GM23338 (cell line): ENCODE data around the gene SVIL. TPM values are rescaled to one million over a fixed set of nuclear protein-coding genes. Genes with fewer than 3 reads are reported as not detected.

ENCODE experiments used
- ATAC-seq: fragments of 200-7000 bp; cut with Tn5 transposase; 3 replicates; pipeline ENCODE4 v1.9.1; 2020
- DNase-seq: peaks from one replicate; pipeline ENCODE4 v3.0.0-alpha.2; 2015; ENCODE audit warnings: low spot score
- H2AFZ ChIP-seq: fragments of 200-600 bp; sonication (generic); 2 replicates; pipeline ENCODE4 v1.8.0; 2016; ENCODE audit warnings: antibody characterized with exemption, mild to moderate bottlenecking, moderate library complexity
- H3F3A ChIP-seq: fragments of 200-600 bp; sonication (generic); replicated peaks from 2 replicates; pipeline ENCODE4 v1.8.0; 2017; ENCODE audit warnings: antibody characterized with exemption, mixed run types, low read depth
- H3K27ac ChIP-seq: fragments of 200-600 bp; sonication (generic); 2 replicates; pipeline ENCODE4 v1.6.1; 2016; ENCODE audit warnings: low read depth
- H3K27me3 ChIP-seq: fragments of 200-600 bp; sonication (generic); 2 replicates; pipeline ENCODE4 v1.8.0; 2016; ENCODE audit warnings: mild to moderate bottlenecking, mixed run types, moderate library complexity; ENCODE audit not compliant: insufficient read depth
- H3K36me3 ChIP-seq: fragments of 200-600 bp; sonication (generic); 2 replicates; pipeline ENCODE4 v1.8.0; 2016; ENCODE audit warnings: mild to moderate bottlenecking; ENCODE audit not compliant: insufficient read depth
- H3K4me1 ChIP-seq: fragments of 200-600 bp; sonication (generic); 2 replicates; pipeline ENCODE4 v1.8.0; 2016; ENCODE audit warnings: mild to moderate bottlenecking, moderate library complexity; ENCODE audit not compliant: insufficient read depth
- H3K4me2 ChIP-seq: fragments of 200-600 bp; sonication (generic); 2 replicates; pipeline ENCODE4 v1.7.1; 2017; ENCODE audit warnings: mixed run types
- H3K4me3 ChIP-seq: fragments of 200-600 bp; sonication (generic); 2 replicates; pipeline ENCODE4 v1.6.1; 2016; ENCODE audit warnings: mixed run types
- H3K79me2 ChIP-seq: fragments of 200-600 bp; sonication (generic); replicated peaks from 2 replicates; pipeline ENCODE4 v1.8.0; 2017; ENCODE audit warnings: mild to moderate bottlenecking; ENCODE audit not compliant: insufficient read depth
- H3K9me2 ChIP-seq: fragments of 200-600 bp; sonication (generic); 2 replicates; pipeline ENCODE4 v1.8.0; 2017; ENCODE audit not compliant: insufficient read depth
- H4K20me1 ChIP-seq: fragments of 200-600 bp; sonication (generic); replicated peaks from 2 replicates; pipeline ENCODE4 v1.8.0; 2017; ENCODE audit warnings: mild to moderate bottlenecking; ENCODE audit not compliant: insufficient read depth
- H3K27ac Mint-ChIP-seq: 2 replicates; pipeline ENCODE4 v1.8.0; 2020; ENCODE audit warnings: inconsistent platforms, mild to moderate bottlenecking, moderate library complexity, mixed read lengths
- H3K27me3 Mint-ChIP-seq: 3 replicates; pipeline ENCODE4 v1.8.0; 2022; ENCODE audit warnings: low read depth, mild to moderate bottlenecking, moderate library complexity, mixed read lengths, inconsistent platforms; ENCODE audit not compliant: insufficient read depth, poor library complexity
- H3K36me3 Mint-ChIP-seq: 3 replicates; pipeline ENCODE4 v1.8.0; 2021; ENCODE audit warnings: low read depth, mild to moderate bottlenecking, inconsistent platforms, moderate library complexity, mixed read lengths
- H3K4me1 Mint-ChIP-seq: 3 replicates; pipeline ENCODE4 v1.8.0; 2020; ENCODE audit warnings: mild to moderate bottlenecking, inconsistent platforms, mixed read lengths
- H3K4me3 Mint-ChIP-seq: 3 replicates; pipeline ENCODE4 v1.8.0; 2021; ENCODE audit warnings: moderate library complexity, mild to moderate bottlenecking, inconsistent platforms, mixed read lengths
- H3K9me3 Mint-ChIP-seq: 3 replicates; pipeline ENCODE4 v1.8.0; 2020; ENCODE audit warnings: moderate library complexity, mild to moderate bottlenecking, inconsistent platforms, mixed read lengths
- NANOG ChIP-seq: IDR thresholded peaks from 2 replicates; pipeline ENCODE4 v1.6.1; 2016; ENCODE audit warnings: antibody characterized with exemption, borderline replicate concordance
- ZNF462 ChIP-seq: fragments of 250-450 bp; sonication (Bioruptor Pico); IDR thresholded peaks from 2 replicates; pipeline ENCODE4 v1.5.0; 2020; ENCODE audit warnings: mild to moderate bottlenecking, moderate library complexity
- polyA plus RNA-seq: library from polyadenylated mRNA; unstranded; fragments of >200 nt; fragmentation: Nextera tagmentation; extraction: Ambion mirVana; gene quantifications from 2 replicates; pipeline ENCODE4 v1.2.1, GENCODE V29; 2016
- total RNA-seq: library from RNA; depleted of rRNA; stranded (reverse); fragments of >200 nt; shearing (Covaris generic); gene quantifications from 2 replicates; pipeline ENCODE4 v1.2.3, GENCODE V29; 2014
- TF ChIP-seq, protein P1 (sequence below), 2 experiments: fragments of 200-600 bp in 1 of 2; sonication (generic) in 1 of 2; conservative IDR thresholded peaks; 2 replicates each; pipeline versions ENCODE4 v1.5.1 to v1.6.1; 2016 to 2017; ENCODE audit warnings: antibody characterized with exemption in 2 of 2, low read depth in 2 of 2, mild to moderate bottlenecking in 2 of 2, moderate library complexity in 1 of 2

The SVIL gene
- total and polyA plus RNA-seq, 2 experiments from 2014 or later = 8.8 to 34.9 TPM

DNA sequence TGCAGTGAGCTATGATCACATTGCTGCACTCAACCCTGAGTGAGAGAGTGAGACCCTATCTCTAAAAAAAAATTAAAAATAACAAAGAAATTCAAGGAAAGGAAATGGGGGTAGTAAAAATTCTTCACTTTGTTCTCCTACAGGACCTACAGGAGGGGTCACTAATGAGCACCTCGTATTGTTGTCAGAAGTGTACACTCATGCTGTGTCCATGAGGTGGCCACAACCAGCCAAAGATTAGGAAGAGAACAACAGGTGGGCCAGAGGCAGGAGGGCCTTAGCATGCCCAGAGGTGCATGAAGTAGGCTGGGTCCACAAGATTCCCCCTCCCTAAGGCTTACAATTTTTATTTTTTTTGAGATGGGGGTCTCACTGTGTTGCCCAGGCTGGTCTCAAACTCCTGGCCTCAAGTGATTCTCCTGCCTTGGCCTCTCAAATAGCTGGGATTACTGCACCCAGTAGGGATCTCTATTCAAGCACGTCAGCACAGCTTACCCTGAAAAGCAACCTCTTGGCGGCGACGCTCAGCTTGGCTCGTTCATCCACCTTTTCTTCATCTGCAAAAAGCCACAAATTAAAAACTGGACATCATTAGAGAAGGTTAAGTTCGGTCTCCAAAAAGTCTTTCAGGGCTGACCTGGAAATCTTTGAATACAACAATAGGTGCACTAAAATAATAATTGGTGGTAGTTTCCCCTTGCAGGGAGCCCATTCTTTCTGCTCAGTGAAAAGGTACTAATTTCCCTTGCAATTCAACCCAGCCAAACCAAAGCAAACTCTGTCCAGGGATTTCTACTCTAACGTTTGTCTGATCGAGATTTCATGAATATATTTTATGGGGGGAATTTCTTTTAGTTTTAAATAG lies 104.4 kb downstream of the SVIL start:
- no peak overlapping the region for H3K27ac Mint-ChIP-seq
- Histone ChIP-seq H2AFZ (no peak overlapping the region), H3K4me2 (no peak overlapping the region), H3K9me2 (no peaks in the 10 kb centered on the region), H4K20me1 (no peaks in the 10 kb centered on the region), H3K27me3 (no peaks in the 10 kb centered on the region), H3K4me1 (peaks cover 12% of the 10 kb centered on the region), H3K36me3 (no peaks in the 10 kb centered on the region), H3K79me2 (no peaks in the 10 kb centered on the region), H3K4me3 (no peak overlapping the region), H3K27ac (no peak overlapping the region), H3F3A (no peaks in the 10 kb centered on the region)
- peaks cover 7% of the 10 kb centered on the region for H3K27me3 Mint-ChIP-seq
- ATAC-seq (no peak), DNase-seq (no peak)
- peaks cover 4% of the 10 kb centered on the region; the same call in 2 of the 3 replicates for H3K36me3 Mint-ChIP-seq
- H3K9me3 Mint-ChIP-seq = no peaks in the 10 kb centered on the region
- no peak overlapping the region for H3K4me3 Mint-ChIP-seq
- H3K4me1 Mint-ChIP-seq = peaks cover 29% of the 10 kb centered on the region
- TF ChIP-seq, protein P1, sequence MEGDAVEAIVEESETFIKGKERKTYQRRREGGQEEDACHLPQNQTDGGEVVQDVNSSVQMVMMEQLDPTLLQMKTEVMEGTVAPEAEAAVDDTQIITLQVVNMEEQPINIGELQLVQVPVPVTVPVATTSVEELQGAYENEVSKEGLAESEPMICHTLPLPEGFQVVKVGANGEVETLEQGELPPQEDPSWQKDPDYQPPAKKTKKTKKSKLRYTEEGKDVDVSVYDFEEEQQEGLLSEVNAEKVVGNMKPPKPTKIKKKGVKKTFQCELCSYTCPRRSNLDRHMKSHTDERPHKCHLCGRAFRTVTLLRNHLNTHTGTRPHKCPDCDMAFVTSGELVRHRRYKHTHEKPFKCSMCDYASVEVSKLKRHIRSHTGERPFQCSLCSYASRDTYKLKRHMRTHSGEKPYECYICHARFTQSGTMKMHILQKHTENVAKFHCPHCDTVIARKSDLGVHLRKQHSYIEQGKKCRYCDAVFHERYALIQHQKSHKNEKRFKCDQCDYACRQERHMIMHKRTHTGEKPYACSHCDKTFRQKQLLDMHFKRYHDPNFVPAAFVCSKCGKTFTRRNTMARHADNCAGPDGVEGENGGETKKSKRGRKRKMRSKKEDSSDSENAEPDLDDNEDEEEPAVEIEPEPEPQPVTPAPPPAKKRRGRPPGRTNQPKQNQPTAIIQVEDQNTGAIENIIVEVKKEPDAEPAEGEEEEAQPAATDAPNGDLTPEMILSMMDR (conservative IDR thresholded peaks at IDR 0.05; ENCODE audit: low read depth in 2 of 2) = peak in 1 of 2 experiments; percentile 17; a peak in 1 of 4 replicates
- TF ChIP-seq NANOG (no peak), ZNF462 (CRISPR knock-in tag) (no peak)
